ENCODE measurements around the gene PTPN23. TPM values are rescaled to one million over a fixed set of nuclear protein-coding genes. Genes with fewer than 3 reads are reported as not detected.

The PTPN23 gene
- total RNA-seq, 6 experiments from 2014 or later = 14.9 to 25.8 (median 16.9) TPM

DNA sequence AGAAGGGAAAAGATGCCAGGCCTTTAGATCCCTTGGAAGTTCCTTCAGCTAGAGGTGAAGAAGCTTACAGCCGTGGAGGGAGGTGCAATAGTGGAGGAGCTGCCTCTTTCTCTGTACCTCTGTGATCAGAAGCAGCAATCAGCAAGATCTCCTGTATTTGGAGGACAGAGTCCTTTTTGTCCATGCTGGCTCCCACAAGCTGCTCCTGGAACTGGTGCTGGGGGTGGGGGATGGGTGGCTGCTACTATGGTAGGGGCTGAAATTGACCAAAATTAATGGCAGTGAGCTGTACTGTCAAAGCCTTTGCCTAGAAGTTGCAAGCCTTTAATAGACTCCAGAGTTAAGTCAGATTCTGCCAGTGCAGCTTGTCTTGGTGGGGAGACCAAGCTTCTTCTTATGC, 18.2 kb downstream of the PTPN23 start:
- no peaks in the 10 kb centered on the region for H3K27me3 ChIP-seq
- peaks cover 0 to 12% (median 0%) of the 10 kb centered on the region in 4 donors for H3K4me1 ChIP-seq
- WGBS (ENCODE audit: insufficient coverage, low coverage, low lambda C conversion rate, missing lambda C conversion rate) = 17% methylated on average over 1 of the region's 1 CpG
- ATAC-seq = peak in 2 of 4 donors; percentile 50 to 55
- H3K4me3 ChIP-seq = no peak overlapping the region
- H3K36me3 ChIP-seq = peaks cover 0 to 12% (median 0%) of the 10 kb centered on the region in 4 donors
- TF ChIP-seq, protein P1, sequence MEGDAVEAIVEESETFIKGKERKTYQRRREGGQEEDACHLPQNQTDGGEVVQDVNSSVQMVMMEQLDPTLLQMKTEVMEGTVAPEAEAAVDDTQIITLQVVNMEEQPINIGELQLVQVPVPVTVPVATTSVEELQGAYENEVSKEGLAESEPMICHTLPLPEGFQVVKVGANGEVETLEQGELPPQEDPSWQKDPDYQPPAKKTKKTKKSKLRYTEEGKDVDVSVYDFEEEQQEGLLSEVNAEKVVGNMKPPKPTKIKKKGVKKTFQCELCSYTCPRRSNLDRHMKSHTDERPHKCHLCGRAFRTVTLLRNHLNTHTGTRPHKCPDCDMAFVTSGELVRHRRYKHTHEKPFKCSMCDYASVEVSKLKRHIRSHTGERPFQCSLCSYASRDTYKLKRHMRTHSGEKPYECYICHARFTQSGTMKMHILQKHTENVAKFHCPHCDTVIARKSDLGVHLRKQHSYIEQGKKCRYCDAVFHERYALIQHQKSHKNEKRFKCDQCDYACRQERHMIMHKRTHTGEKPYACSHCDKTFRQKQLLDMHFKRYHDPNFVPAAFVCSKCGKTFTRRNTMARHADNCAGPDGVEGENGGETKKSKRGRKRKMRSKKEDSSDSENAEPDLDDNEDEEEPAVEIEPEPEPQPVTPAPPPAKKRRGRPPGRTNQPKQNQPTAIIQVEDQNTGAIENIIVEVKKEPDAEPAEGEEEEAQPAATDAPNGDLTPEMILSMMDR (IDR thresholded peaks at IDR 0.05) = no peak
- TF ChIP-seq POLR2A (IDR thresholded peaks at IDR 0.05) = no peak
- H3K9me3 ChIP-seq = no peaks in the 10 kb centered on the region
- intact Hi-C loops (cut with DNase I) = no loop called here
- no peak overlapping the region for H3K27ac ChIP-seq
- DNase-seq = no peak

DNA sequence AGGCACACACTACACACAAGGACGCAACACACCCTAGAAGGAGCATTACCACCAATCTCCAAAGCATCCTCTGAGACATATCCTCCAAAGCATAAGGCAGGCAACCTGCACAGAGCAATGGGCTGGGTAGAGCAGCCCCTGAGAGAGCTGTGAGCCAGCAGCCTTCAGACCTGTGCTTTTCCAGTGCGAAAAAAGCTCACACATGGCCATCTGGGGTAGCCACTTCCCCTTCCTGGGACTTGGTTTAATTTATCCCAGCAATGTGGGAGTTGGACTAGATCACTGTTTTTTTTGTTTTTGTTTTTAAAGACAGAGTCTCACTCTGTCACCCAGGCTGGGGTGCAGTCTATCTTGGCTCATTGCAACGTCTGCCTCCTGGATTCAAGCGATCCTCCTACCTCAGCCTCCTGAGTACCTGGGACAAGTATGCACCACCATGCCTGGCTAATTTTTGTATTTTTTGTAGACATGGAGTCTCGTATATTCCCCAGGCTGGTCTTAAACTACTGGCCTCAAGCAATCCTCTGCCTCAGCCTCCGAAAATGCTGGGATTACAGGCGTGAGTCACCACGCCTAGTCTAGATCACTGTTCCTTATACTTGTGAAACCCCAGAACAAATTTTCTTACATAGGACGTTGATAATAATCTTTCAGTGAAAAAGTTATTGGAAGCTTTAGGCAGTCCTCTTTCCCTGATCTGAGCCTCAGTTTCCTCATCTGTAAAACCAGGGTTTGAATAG, 18.9 kb downstream of the PTPN23 start:
- peaks cover 0 to 12% (median 0%) of the 10 kb centered on the region in 4 donors for H3K36me3 ChIP-seq

DNA sequence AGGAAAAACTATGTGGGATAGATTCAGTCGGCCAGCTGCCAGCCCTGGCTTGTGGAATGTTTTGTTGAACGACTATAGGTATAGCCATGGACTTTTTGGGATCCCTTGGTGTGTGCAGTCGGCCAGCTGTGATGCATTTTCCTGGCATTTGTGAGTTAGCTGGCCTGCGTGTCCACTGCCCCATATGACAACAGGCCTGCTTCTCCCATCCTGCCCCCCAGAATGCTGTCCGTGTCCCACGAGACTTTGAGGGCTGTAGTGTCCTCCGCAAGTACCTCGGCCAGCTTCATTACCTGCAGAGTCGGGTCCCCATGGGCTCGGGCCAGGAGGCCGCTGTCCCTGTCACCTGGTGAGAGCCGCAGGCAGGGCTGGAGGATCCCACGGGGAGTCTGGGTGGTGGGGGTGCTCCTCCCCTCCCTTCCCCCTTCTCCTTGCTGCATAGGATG, 23.6 kb downstream of the PTPN23 start:
- no peaks in the 10 kb centered on the region for H3K4me1 ChIP-seq
- ATAC-seq (no peak), DNase-seq (no peak)
- H3K27ac ChIP-seq = no peak overlapping the region
- no peaks in the 10 kb centered on the region for H3K27me3 ChIP-seq
- intact Hi-C loops (cut with DNase I) = no loop called here
- no peaks in the 10 kb centered on the region for H3K9me3 ChIP-seq
- WGBS (ENCODE audit: insufficient coverage, low coverage, low lambda C conversion rate, missing lambda C conversion rate) = 83% methylated on average over 6 of the region's 13 CpGs
- no peak for TF ChIP-seq POLR2A (IDR thresholded peaks at IDR 0.05)
- TF ChIP-seq, protein P1 (IDR thresholded peaks at IDR 0.05) = no peak
- peaks cover 0 to 32% (median 7%) of the 10 kb centered on the region in 4 donors for H3K36me3 ChIP-seq
- H3K4me3 ChIP-seq = no peak overlapping the region

More for the DNA sequence above, 18.9 kb downstream of the PTPN23 start:
- intact Hi-C loops (cut with DNase I) = no loop called here
- TF ChIP-seq, protein P1 (IDR thresholded peaks at IDR 0.05) = no peak
- ATAC-seq = peak in 1 of 4 donors; percentile 13
- 74% methylated on average over 9 of the region's 9 CpGs for WGBS (ENCODE audit: insufficient coverage, low coverage, low lambda C conversion rate, missing lambda C conversion rate)
- Histone ChIP-seq H3K9me3 (no peaks in the 10 kb centered on the region), H3K4me1 (peaks cover 0 to 6% (median 0%) of the 10 kb centered on the region in 4 donors), H3K27me3 (no peaks in the 10 kb centered on the region), H3K4me3 (no peak overlapping the region), H3K27ac (no peak overlapping the region)
- DNase-seq = no peak

DNA sequence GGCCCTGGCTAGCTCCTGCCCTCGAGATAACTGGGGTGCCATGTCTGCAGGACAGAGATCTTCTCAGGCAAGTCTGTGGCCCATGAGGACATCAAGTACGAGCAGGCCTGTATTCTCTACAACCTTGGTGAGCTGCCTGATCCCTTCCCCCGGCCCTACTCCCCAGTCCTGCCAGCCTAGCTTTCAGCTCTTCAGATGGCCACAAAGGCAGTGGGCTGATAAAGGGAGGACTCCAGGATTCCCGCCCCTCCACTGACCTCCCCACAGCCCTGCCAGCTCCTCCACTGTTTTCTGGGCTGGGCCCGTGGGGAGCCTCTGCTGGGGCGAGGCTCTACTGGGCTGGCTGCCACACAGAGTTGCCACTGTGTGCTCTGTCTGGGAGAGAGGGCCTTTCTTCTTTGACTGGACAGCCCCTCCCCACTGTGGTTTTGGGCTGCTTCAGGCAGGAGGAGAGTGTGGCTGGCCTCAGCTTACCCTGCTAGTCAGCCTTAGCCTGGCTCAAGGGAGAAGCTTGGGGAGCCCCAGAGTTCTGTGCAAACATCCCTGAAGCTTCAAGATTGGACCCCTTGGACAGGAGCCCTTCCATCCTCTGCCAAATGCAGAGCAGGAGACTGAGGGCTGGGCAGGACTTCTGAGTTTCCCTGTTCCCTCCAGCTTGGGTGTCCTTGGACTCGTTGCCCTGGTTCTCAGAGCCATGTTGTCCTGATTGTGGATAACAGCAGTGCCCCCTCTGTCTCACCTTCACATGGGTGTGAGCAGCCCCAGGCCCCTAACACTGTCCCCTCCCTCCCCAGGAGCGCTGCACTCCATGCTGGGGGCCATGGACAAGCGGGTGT, 24.4 kb downstream of the PTPN23 start:
- Histone ChIP-seq H3K36me3 (peaks cover 0 to 39% (median 8%) of the 10 kb centered on the region in 4 donors), H3K27ac (no peak overlapping the region), H3K4me1 (no peaks in the 10 kb centered on the region), H3K4me3 (no peak overlapping the region), H3K9me3 (no peaks in the 10 kb centered on the region), H3K27me3 (no peaks in the 10 kb centered on the region)
- TF ChIP-seq POLR2A (IDR thresholded peaks at IDR 0.05) = no peak
- TF ChIP-seq, protein P1 (IDR thresholded peaks at IDR 0.05) = no peak
- intact Hi-C loops (cut with DNase I) = no loop called here
- 63% methylated on average over 5 of the region's 9 CpGs for WGBS (ENCODE audit: insufficient coverage, low coverage, low lambda C conversion rate, missing lambda C conversion rate)
- no peak for DNase-seq
- ATAC-seq = no peak

Data from right lobe of liver (tissue), 6 donors.